Activated T-cell treated with anti-CD3 and anti-CD28 coated beads, Interleukin-2, amount 50 U/mL, for 4 hours (primary cell): Measurements from ENCODE around the gene KRTAP10-5. TPM values are rescaled to one million over a fixed set of nuclear protein-coding genes. Genes with fewer than 3 reads are reported as not detected.
"Not testable (repeated sequence)": the region's sequence is repeated elsewhere in the genome, so short reads cannot be mapped to it uniquely, and the experiment has no call there.

Source experiments
- ATAC-seq, 2 donors: fragments of 200-7000 bp; cut with Tn5 transposase; one replicate each; pipeline ENCODE4 v1.10.0; 2021
- DNase-seq: peaks from one replicate; pipeline ENCODE4 v3.0.0-alpha.2; 2020
- H3K27me3 Mint-ChIP-seq: one replicate; pipeline ENCODE4 v1.8.0; 2021; ENCODE audit warnings: low read depth, mixed read lengths
- H3K36me3 Mint-ChIP-seq: one replicate; pipeline ENCODE4 v1.8.0; 2022; ENCODE audit warnings: mixed read lengths; ENCODE audit not compliant: insufficient read depth
- H3K4me1 Mint-ChIP-seq: one replicate; pipeline ENCODE4 v1.8.0; 2021; ENCODE audit warnings: low read depth, mixed read lengths
- H3K4me3 Mint-ChIP-seq: one replicate; pipeline ENCODE4 v1.8.0; 2021; ENCODE audit warnings: mild to moderate bottlenecking, moderate library complexity, mixed read lengths
- H3K9me3 Mint-ChIP-seq: one replicate; pipeline ENCODE4 v1.8.0; 2021; ENCODE audit warnings: mixed read lengths
- total RNA-seq, 3 donors: library from RNA; stranded (reverse); gene quantifications; one replicate each; pipeline ENCODE4 v1.2.1, GENCODE V29; 2021

KRTAP10-5 gene
- total RNA-seq, 3 donors from 2014 or later: not detected

- Mint-ChIP-seq H3K4me1 (peaks cover 4% of the 10 kb centered on the region), H3K9me3 (peaks cover 12% of the 10 kb centered on the region), H3K4me3 (no peak overlapping the region), H3K27me3 (peaks cover 10% of the 10 kb centered on the region), H3K36me3 (peaks cover 2% of the 10 kb centered on the region)
- DNase-seq (no peak), ATAC-seq (no peak)
Observed at GRCh38 chr21:44575307-44576024, 4.9 kb downstream of the KRTAP10-5 start.

GRCh38 chr21:44574457-44575306 lies 5.7 kb downstream of the KRTAP10-5 start:
- peaks cover 10% of the 10 kb centered on the region for H3K27me3 Mint-ChIP-seq
- no peak for DNase-seq
- ATAC-seq: no peak
- H3K4me3 Mint-ChIP-seq: no peak overlapping the region
- peaks cover 12% of the 10 kb centered on the region for H3K9me3 Mint-ChIP-seq
- peaks cover 2% of the 10 kb centered on the region for H3K36me3 Mint-ChIP-seq
- H3K4me1 Mint-ChIP-seq: peaks cover 4% of the 10 kb centered on the region

DNA sequence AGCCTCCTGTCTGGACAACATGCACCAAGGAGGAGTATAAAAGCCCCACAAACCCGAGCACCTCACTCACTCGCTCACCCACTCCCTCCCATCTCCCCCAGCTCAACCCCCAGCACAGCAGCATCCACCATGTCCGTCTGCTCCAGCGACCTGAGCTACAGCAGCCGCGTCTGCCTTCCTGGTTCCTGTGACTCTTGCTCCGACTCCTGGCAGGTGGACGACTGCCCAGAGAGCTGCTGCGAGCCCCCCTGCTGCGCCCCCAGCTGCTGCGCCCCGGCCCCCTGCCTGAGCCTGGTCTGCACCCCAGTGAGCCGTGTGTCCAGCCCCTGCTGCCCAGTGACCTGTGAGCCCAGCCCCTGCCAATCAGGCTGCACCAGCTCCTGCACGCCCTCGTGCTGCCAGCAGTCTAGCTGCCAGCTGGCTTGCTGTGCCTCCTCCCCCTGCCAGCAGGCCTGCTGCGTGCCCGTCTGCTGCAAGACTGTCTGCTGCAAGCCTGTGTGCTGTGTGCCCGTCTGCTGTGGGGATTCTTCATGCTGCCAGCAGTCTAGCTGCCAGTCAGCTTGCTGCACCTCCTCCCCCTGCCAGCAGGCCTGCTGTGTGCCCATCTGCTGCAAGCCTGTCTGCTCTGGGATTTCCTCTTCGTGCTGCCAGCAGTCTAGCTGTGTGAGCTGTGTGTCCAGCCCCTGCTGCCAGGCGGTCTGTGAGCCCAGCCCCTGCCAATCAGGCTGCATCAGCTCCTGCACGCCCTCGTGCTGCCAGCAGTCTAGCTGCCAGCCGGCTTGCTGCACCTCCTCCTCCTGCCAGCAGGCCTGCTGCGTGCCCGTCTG lies 6.6 kb downstream of the KRTAP10-5 start, which contains the start of gene KRTAP10-4:
KRTAP10-4 (plus strand) TSS at position 100 of the 827 bp plus-strand sequence; CDS start at position 130, 30 bp downstream.
- H3K9me3 Mint-ChIP-seq: peaks cover 12% of the 10 kb centered on the region
- H3K4me3 Mint-ChIP-seq, H3K4me1 Mint-ChIP-seq, ATAC-seq, H3K36me3 Mint-ChIP-seq, H3K27me3 Mint-ChIP-seq, DNase-seq: not testable (repeated sequence)

DNA sequence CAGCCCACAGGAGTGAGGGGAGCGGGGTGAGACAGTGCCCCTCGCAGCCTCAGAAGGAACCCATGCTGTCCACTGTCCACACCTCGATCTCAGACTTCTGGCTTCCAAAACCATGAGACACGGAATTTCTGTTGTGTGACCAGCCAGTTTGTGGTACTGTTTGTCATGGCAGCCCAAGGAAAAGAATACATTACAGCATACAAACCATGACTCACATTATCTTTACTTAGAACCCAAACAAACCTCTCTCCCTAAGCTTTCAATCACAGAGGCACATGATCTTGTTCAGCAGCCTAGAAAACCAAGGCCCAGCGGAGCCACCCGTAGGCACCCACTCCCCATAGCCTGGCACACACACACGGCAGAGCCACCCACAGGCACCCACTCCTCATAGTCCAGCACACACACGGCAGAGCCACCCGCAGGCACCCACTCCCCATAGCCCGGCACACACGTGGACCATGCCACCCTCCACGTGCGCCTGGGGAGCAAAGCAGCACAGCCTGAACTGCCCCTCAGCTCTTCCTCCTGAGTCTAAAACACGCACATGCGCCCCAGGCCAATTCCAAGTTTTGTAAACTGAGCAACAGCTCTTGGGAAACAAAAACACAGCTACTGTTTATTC lies 7.3 kb downstream of the KRTAP10-5 start:
- Mint-ChIP-seq H3K4me3 (no peak overlapping the region), H3K27me3 (peaks cover 9% of the 10 kb centered on the region), H3K36me3 (peaks cover 2% of the 10 kb centered on the region), H3K9me3 (peaks cover 11% of the 10 kb centered on the region), H3K4me1 (peaks cover 4% of the 10 kb centered on the region)
- DNase-seq (no peak), ATAC-seq (no peak)

DNA sequence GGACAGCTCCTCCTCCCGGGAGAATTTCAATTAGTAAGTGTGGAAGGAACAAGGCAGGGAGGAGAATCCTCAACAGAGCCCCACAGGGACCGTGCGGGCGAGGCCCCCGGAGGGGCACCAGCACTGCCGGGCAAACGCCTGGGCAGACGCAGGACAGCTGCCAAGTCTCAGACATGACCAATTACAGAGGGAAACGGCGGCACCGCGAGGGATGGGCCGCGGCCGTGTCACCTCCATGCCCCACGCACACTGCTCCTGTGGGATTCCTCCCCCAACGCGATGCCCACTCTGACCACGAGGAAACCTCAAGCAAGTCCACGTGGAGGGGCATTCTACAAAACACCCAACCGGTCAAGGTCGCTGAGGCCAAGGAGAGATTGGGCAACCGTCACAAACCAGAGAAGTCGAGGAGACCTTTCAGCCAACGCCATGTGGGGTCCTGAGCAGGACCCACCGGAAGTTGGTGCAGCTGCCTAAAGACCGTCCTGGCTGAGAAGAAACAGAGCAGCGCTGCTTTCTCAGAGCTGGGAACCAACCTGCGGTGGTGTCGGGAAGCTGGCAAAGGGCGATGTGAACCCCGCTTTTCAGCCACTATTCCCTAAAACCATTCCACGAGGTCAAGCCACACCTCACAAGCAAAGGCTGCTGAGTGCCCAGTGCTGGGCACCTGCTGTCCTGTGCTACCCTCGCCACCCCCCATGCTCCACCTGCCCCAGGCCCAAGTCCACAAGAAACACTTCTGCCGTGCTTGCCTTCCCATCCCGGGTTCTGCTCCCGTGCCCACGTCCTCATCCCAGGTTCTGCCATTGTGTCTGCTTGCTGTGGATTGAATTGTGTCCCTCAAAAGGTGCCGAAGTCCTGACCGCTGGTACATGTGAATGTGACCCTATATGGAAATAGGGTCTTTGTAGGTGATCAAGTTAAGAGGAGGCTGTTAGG lies 8.3 kb downstream of the KRTAP10-5 start:
- ATAC-seq (no peak), DNase-seq (no peak)
- no peak overlapping the region for H3K4me3 Mint-ChIP-seq
- peaks cover 9% of the 10 kb centered on the region for H3K27me3 Mint-ChIP-seq
- H3K36me3 Mint-ChIP-seq: no peaks in the 10 kb centered on the region
- peaks cover 4% of the 10 kb centered on the region for H3K4me1 Mint-ChIP-seq
- peaks cover 5% of the 10 kb centered on the region for H3K9me3 Mint-ChIP-seq

- Mint-ChIP-seq H3K4me3 (no peak overlapping the region), H3K4me1 (peaks cover 4% of the 10 kb centered on the region), H3K27me3 (peaks cover 9% of the 10 kb centered on the region), H3K36me3 (no peaks in the 10 kb centered on the region), H3K9me3 (peaks cover 4% of the 10 kb centered on the region)
- DNase-seq (no peak), ATAC-seq (no peak)
Observed at GRCh38 chr21:44571296-44571695, 9.1 kb downstream of the KRTAP10-5 start.

- Mint-ChIP-seq H3K36me3 (no peaks in the 10 kb centered on the region), H3K27me3 (peaks cover 9% of the 10 kb centered on the region), H3K4me3 (no peak overlapping the region), H3K9me3 (peaks cover 4% of the 10 kb centered on the region), H3K4me1 (peaks cover 9% of the 10 kb centered on the region)
- ATAC-seq (no peak), DNase-seq (no peak)
Observed at GRCh38 chr21:44569861-44570517, 10.4 kb downstream of the KRTAP10-5 start.

- peaks cover 4% of the 10 kb centered on the region for H3K9me3 Mint-ChIP-seq
- peaks cover 13% of the 10 kb centered on the region for H3K4me1 Mint-ChIP-seq
- no peaks in the 10 kb centered on the region for H3K36me3 Mint-ChIP-seq
- H3K4me3 Mint-ChIP-seq: no peak overlapping the region
- DNase-seq: no peak
- no peak for ATAC-seq
- peaks cover 6% of the 10 kb centered on the region for H3K27me3 Mint-ChIP-seq
Observed at GRCh38 chr21:44568667-44569556, 11.5 kb downstream of the KRTAP10-5 start.

DNA sequence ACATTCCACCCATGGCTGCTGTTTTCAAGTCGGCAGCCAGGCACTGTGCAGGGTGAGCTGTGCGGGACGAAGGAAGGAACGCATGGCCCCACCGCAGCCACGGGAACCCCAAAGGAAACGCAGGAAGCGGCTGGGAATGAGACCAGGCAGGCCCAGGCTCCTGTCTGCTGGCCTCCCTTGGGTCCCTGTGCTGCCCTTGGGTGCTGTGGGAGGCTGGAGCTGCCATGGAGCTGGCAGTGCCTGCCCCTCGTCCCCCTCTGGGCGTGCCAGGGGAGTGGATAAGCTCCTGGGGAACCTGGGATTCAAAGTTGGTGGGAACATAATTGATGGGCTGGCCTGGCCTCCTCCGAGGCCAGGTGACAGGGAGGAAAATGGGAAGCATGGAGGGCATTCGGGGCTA lies 12.1 kb downstream of the KRTAP10-5 start:
- Mint-ChIP-seq H3K27me3 (peaks cover 6% of the 10 kb centered on the region), H3K36me3 (no peaks in the 10 kb centered on the region), H3K4me3 (no peak overlapping the region), H3K4me1 (peaks cover 13% of the 10 kb centered on the region), H3K9me3 (peaks cover 6% of the 10 kb centered on the region)
- ATAC-seq (no peak), DNase-seq (no peak)

GRCh38 chr21:44567481-44568171 lies 12.8 kb downstream of the KRTAP10-5 start:
- DNase-seq (no peak), ATAC-seq (no peak)
- H3K4me1 Mint-ChIP-seq: peaks cover 13% of the 10 kb centered on the region
- H3K4me3 Mint-ChIP-seq: no peak overlapping the region
- no peaks in the 10 kb centered on the region for H3K36me3 Mint-ChIP-seq
- H3K9me3 Mint-ChIP-seq: peaks cover 13% of the 10 kb centered on the region
- H3K27me3 Mint-ChIP-seq: peaks cover 3% of the 10 kb centered on the region

DNA sequence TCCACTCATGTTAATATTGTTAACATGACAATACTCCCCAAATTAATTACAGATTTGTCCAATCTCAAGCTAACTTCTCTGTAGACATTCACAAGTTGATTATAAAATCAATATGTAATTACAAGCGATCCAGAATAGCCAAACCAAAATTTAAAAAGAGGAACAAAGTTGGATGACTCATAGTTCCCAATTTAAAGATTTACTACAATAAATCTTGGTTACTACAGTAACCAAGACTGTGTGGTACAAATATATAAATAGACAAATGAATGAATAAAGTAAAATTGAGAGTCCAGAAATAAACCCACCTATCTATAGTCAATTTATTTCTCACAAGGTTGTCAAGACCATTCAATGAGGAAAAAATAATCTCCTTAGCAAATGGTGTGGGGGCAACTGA lies 14.0 kb downstream of the KRTAP10-5 start:
- Mint-ChIP-seq H3K9me3 (peaks cover 22% of the 10 kb centered on the region), H3K36me3 (no peaks in the 10 kb centered on the region), H3K4me1 (peaks cover 13% of the 10 kb centered on the region), H3K27me3 (no peaks in the 10 kb centered on the region), H3K4me3 (no peak overlapping the region)
- no peak for DNase-seq
- ATAC-seq: no peak
